HG03520 (cell line): ENCODE measurements around the gene APOB.

Source experiments
- ATAC-seq: cut with Tn5 transposase; IDR thresholded peaks from one replicate; pipeline ENCODE4 v1.9.1; 2021; ENCODE audit warnings: mild to moderate bottlenecking, moderate library complexity; ENCODE audit not compliant: unreplicated experiment

APOB gene

DNA sequence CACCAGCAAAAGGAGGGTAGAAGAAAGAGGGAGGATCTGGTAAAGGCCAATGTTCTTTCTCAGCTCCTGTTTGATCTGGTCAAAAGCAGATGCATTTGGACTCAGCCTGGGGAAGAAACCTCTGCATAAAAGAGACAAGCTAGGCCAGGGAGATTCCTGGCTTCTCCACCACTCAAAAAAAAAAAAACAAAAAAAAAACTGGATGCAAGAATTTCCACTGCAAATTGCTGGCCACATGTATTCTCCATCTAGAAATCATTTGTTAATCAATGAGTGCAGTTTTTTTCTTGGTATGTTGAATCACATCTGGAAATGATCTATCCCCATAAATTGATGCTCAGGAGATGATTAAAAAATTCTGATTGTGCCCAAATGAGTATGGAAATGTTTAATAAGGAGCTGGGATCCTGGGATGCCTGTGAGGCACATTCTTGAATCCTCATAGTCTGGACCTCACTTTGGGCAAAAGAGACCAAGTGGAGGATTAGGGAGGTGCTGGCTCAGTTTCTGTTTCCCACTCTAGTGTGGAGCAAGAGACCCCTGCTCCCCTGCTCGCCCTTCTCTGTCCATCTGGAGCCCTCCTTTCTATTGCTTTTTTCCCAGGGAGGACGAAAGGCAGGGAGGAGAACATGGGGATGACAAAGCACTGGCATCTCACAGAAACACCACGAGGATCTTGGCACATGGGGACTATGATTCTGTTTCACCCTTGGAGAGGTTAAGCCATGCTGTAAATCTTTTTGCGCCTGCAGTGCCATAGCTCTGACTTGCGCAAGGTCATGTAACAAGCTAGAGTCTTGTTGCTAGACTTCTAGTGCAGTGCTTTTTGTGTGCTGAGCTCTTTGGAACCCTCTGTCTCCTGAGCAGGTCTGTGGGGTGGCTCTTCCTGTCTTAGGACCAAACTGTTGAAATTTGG is 57.6 kb downstream of the APOB start:
- ATAC-seq, result no peak

DNA sequence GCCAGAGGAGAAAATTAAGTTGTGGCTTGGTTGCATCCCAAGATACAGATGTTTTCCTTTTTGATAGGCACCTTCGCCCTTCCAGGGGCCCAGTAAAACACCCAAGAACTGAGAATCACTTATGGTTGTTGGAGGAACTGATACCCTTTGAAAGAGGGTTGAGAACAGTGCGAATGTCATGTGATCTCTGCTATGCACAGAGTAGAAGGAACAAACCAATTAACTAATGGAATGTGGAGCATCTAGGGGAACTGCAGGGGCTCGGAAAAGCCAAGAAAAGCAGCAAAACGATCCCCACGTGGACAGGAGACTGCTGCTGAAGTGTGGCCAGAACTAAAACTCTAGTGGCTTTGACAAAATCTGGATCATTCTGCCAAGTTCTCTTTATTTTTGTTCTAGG is 58.8 kb downstream of the APOB start:
- ATAC-seq, result no peak

DNA sequence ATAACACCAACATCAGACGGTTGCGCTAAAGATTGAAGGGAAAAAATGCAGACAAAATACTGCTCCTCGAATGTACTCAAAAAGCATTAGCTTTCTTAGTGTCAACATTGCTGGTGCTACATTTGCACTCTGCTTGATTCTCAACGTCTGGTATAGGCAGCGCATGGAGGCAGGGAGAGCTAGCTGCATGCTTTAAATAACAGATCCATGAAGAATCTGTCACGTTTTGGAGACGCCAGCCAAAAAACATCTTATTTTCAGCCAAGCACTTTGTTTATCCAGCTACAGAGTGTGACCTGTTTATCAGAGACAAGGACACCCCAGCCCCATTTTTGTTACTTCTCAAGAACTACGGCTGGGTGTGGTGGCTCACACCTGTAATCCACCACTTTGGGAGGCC is 59.5 kb downstream of the APOB start:
- no peak for ATAC-seq

GRCh38 chr2:20983844-20984243 is 60.0 kb downstream of the APOB start:
- ATAC-seq, result no peak

DNA sequence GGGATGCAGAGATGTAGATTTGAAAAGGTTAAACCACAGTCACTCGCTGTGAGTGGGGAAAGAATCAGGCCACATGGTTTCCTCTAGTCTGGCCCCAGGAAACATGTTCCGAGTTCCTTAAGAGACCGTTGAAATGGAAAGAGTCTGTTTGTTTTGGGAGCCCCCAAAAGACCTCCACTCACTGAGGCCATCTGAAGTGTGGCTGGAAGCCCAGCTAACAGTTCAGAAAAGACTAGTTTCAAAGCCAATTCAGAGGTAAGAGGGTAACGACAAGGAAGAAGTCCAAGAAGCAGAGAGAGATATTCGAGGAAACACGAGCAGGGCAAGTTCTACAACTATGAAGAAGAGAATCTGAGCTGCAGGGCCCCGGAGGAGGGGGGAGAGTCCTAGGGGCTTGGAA is 61.0 kb downstream of the APOB start:
- no peak for ATAC-seq

GRCh38 chr2:20977520-20978180 is 66.2 kb downstream of the APOB start:
- no peak for ATAC-seq

DNA sequence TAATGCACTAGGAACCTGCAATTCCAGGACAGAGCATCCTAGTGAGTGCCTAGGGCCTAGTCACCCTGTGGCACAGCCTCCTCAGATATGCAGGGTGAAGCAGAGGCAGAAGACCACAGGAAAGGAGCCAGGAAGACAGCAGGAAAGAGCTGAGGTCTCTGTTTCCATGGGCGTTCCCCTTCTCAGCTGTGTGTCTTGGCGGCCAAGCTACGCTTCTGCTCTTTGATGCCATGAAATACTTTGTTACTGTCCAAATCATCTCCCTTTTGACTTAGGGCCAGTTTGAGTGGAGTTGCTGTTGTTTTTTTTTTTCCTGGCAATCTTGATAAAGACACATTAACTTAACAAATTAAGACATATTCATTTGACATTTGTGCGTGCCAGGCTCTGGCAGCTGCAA is 67.3 kb downstream of the APOB start:
- ATAC-seq, result no peak

DNA sequence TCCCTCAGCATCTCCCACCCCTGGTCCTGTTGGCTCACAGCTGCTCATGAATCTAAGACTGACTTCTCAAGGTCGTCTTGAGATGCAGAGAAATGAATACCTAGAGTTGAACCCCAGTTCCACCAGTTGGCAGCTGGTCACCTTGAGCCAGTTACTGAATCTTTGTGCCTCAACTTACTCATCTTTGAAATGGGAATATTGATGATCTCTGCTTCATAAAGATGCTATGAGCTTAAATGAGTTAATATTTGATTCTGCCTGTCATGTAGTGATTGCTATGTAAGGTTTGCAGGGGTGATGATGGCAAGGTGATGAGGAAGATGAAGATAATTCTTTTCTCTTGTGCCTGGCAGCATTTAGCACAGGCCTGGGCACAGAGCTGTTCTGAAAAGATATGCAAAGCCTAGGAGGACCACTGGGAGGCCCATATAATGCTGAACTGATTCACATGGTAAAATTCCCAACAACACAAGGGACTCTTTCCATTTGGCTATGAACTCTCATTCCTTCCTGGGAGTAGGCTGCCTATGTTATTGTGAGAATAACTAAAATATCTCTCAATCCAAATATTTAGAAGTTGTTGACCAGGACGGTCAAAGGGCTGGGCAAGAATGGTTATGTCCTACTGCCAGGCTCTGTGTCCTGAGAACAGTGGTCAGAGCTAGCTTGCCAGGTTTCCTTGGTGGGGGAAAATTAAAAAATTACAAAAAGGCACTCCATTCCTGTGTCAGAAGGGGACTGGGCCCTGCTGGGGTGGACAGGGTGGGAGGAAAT is 70.9 kb downstream of the APOB start:
- no peak for ATAC-seq

GRCh38 chr2:20972110-20972509 is 71.8 kb downstream of the APOB start:
- ATAC-seq, result no peak

- ATAC-seq, result no peak
Measured at GRCh38 chr2:20970068-20970467, 73.8 kb downstream of the APOB start.

GRCh38 chr2:20966061-20966595 is 77.7 kb downstream of the APOB start:
- ATAC-seq, result no peak

- no peak for ATAC-seq
Measured at GRCh38 chr2:20965221-20965620, 78.7 kb downstream of the APOB start.

- ATAC-seq, result no peak
Measured at GRCh38 chr2:20963867-20964266, 80.0 kb downstream of the APOB start.

- peak; percentile 87 for ATAC-seq
Measured at GRCh38 chr2:20962939-20963557, 80.8 kb downstream of the APOB start.

- no peak for ATAC-seq
Measured at GRCh38 chr2:20961858-20962257, 82.0 kb downstream of the APOB start.

DNA sequence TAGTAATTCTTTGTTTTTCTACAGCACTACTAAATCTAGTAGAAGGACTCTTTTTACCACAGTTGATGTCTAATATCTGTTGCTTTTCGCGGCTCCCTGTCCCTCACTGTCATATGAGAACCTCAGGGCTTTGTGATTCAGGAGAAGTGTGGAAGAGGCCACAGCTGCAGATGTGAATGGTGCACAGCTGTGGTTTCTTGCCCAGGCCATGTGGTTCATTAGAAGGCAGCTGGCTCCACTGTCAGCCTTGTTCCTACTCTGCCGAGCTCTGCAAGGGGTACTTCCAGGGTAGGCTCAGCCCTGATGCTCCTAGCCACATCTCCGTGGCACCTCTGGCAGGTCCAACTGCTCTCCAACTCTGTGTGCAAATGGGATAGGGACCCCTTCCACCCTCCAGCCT is 83.9 kb downstream of the APOB start:
- ATAC-seq, result no peak

- ATAC-seq, result no peak
Measured at GRCh38 chr2:20959252-20959651, 84.6 kb downstream of the APOB start.

GRCh38 chr2:20957788-20958525 is 85.9 kb downstream of the APOB start:
- ATAC-seq, result no peak

DNA sequence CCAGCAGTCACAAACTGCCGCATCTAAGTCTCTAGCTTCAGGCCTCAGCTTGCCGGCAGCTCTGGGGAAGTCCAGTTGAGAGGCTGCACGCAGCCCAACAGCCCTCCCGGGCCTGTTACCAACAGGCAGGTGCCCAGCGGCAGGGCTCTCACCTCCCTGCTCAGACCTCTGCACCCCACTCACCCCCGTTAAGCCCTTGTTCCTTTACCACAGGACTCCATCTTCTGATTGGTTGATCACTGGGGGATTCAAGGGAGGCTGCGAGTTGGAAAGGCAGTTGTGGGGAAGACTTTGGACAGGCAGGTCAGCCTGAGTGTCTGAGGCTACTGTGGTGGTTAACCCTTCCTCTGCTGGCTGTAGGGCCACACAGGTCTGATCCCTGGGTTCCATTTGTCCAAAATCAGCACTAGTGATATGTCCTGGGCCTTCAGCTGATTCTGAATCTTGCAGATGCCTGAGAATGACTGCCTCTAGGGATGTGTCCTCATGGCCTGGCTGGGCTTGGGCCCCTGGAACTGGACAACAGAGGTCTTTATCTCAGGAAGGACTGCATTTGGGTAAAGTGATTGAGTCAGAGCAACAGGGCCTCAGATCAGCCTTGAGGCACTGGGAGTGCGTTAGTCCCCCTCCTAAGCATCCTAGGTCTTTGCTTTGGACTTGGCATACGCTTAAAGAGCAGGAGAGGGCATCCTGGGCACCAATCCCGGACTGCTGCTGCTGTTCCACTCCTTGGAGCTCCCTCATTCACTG is 88.4 kb downstream of the APOB start:
- ATAC-seq, result no peak
